ENCODE results near the gene MAP3K5.

GRCh38 chr6:136772685-136773472 is 19.4 kb downstream of the MAP3K5 start:
- TF ChIP-seq POLR2A (IDR thresholded peaks at IDR 0.05): no peak
- no peak for TF ChIP-seq CTCF (IDR thresholded peaks at IDR 0.05)
